Cortex of kidney (tissue), 1 donor: ENCODE data around the gene SSRP1.
"Not testable (repeated sequence)": the region's sequence is repeated elsewhere in the genome, so short reads cannot be mapped to it uniquely, and the experiment has no call there.

ENCODE experiments used
- DNase-seq: peaks from one replicate; lab custom pipeline; 2025; lab: John Stamatoyannopoulos, UW

SSRP1 gene, protein sequence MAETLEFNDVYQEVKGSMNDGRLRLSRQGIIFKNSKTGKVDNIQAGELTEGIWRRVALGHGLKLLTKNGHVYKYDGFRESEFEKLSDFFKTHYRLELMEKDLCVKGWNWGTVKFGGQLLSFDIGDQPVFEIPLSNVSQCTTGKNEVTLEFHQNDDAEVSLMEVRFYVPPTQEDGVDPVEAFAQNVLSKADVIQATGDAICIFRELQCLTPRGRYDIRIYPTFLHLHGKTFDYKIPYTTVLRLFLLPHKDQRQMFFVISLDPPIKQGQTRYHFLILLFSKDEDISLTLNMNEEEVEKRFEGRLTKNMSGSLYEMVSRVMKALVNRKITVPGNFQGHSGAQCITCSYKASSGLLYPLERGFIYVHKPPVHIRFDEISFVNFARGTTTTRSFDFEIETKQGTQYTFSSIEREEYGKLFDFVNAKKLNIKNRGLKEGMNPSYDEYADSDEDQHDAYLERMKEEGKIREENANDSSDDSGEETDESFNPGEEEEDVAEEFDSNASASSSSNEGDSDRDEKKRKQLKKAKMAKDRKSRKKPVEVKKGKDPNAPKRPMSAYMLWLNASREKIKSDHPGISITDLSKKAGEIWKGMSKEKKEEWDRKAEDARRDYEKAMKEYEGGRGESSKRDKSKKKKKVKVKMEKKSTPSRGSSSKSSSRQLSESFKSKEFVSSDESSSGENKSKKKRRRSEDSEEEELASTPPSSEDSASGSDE

DNA sequence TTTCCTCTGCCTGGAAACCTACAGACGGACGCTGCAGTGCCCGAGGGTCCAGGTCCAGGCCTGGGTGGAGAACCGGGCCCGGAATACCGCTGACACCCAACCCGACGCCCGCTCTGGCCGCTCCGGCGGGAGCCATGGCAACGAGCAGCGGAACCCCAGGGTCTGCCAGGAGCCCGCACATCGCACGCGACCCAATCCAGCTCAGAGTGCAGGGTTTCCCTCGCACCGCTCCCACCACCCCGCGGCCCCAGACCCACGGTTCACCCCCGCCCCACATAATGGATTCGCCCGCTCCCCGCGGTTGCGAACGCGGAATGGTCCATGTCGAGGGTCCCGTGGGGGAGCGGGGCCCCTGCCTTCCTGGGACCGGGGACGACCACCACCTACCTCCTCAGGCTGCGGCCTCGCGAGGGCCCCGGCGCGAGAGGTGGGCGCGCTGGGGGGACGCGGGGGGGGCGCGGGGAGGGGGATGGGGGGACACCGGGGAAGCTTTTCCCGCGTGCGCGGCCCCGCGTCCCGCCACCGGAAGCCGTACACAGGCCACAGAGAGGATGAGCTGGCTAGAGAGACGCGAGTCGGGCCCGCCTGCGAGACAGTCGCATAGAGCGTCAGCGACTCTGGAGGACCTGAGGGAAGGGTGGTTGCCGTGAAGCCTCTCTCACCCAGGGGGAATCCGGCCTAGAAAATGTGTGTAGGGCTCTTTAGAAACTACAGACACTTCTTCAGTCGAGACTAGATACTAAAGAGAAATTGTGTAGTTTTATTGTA lies at the start of gene SSRP1:
TSS of gene SSRP1 (minus strand) at position 550 of the 768 bp plus-strand sequence. CDS start 771 bp downstream, outside the sequence.
- DNase-seq: no peak

DNA sequence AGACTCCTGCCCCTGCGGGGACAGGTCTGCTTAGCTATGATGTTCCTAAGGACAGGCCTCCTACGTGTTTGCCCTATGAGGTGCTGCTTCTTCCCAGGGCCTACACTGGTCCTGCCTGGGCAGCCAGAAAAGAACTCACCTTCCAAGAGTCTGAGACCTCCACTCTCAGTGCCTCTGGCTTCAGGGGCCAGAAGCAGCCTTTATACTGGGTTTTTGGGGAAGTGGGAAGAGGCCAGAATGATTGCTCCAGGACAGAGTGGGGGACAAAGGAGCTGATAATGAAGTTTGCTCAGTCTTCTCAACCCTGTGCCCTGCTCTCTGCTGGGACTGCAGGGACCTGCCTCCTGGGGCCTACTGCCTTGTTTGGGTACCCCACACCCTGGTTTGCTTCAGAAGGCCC lies 45.3 kb upstream of the SSRP1 start, which contains the start of gene PRG3:
TSS of gene PRG3 (minus strand) at position 176 of the 400 bp plus-strand sequence. CDS start 442 bp downstream, outside the sequence.
- no peak for DNase-seq

- DNase-seq: no peak
Observed at GRCh38 chr11:57379732-57380131, 44.0 kb upstream of the SSRP1 start.

- no peak for DNase-seq
Observed at GRCh38 chr11:57378186-57378585, 42.5 kb upstream of the SSRP1 start.

GRCh38 chr11:57377107-57377506 lies 41.4 kb upstream of the SSRP1 start:
- no peak for DNase-seq

GRCh38 chr11:57376095-57377090 lies 40.7 kb upstream of the SSRP1 start:
- DNase-seq: no peak

DNA sequence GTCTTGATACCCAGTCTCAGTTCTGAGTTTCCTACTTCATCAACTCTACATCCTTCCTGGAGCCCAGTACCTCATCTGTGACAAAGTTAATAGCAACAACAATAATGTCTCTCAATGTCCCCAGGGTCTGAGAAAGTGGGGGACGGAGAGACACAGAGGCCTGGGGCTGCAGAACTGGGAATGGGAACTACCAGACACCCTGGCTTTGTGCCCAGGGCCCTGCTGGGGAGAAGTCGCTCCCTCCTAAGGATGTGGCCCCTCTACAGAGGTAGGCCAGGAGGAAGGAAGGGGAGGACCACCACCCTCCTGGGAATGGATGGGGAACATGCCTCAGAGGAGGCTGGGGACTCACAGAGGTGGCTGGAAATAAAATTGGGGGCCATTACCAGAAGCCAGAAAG lies 39.8 kb upstream of the SSRP1 start:
- DNase-seq: no peak

- DNase-seq: no peak
Observed at GRCh38 chr11:57374966-57375365, 39.3 kb upstream of the SSRP1 start.

GRCh38 chr11:57373146-57373545 lies 37.5 kb upstream of the SSRP1 start:
- DNase-seq: no peak

- no peak for DNase-seq
Observed at GRCh38 chr11:57370941-57371340, 35.2 kb upstream of the SSRP1 start.

- DNase-seq: no peak
Observed at GRCh38 chr11:57370251-57370650, 34.6 kb upstream of the SSRP1 start.

GRCh38 chr11:57368845-57369232 lies 33.1 kb upstream of the SSRP1 start:
- DNase-seq: no peak

- no peak for DNase-seq
Observed at GRCh38 chr11:57368106-57368844, 32.6 kb upstream of the SSRP1 start.

- no peak for DNase-seq
Observed at GRCh38 chr11:57364851-57365660, 29.4 kb upstream of the SSRP1 start.

DNA sequence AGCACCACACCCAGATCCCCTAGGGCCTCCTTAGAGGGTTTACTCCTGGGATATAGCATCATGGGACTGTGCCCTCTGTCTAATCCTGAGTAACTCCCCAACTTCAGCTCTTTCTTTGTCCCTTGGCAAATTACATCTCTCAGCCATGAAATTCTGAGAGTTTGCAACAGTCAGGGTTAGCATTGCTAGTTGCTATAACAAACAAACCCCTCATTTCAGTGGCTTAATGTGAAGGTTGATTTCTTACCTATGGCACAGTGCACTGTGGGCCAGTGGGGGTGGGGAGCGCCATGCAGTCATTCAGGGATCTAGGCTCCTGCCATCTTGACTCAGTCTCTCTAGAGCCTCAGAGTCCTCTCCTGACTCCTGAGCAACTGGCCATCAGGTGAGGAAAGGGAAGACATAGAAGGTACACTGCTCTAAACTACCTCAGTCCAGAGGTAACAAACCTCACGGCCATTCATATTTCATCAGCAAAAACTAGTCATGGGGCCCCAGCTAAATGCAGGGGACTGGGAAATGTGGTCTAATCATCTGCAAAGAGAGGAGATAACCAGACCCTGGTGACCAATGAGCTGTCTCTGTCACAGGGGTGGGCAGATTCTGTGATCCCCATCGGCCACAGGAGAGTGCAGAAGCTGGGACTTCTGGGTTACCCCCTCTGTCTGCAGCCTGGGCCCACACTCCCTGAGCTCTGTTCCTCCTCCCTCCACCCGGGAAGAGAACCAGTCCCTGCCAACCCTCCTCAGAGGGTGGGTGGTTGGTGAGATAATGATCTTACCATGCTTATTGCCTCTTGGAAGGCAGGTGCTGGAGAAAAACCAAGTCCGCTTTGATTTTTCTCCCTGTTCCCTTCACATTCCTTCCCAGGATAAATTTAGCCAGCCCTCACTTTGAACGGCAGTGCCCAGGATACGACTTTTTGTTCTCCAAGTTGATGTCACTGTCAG lies 27.7 kb upstream of the SSRP1 start:
- DNase-seq: no peak

- DNase-seq: no peak
Observed at GRCh38 chr11:57361926-57362325, 26.2 kb upstream of the SSRP1 start.

DNA sequence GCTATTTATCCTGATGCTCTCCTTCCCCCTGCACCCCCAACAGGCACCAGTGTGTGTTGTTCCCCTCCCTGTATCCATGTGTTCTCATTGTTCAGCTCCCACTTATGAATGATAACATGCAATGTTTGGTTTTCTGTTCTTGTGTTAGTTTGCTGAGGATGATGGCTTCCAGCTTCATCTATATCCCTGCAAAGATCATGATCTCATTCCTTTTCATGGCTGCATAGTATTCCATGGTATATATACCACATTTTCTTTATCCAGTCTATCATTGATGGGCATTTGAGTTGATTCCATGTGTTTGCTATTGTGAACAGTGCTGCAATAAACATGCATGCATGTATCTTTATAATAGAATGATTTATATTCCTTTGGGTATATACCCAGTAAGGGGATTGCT lies 25.7 kb upstream of the SSRP1 start:
- DNase-seq: not testable (repeated sequence)

DNA sequence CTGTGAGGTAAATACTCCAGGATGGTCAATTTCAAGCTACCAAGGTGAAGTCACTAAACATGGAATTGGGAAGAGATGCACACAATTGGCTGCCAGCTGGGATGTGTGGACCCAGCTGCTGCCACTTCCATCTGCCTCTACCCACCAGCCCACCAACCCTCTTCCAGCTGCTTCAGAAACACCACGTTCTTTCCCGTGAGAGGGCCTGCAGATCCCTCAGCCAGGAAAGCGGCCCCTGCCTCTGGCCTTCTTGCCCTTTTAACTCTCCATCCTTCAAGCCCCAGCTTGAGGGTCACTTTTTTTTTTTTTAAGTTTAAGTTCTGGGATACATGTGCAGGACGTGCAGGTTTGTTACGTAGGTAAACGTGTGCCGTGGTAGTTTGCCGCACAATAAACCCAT lies 25.3 kb upstream of the SSRP1 start:
- no peak for DNase-seq
